GM12864 (cell line): Measurements from ENCODE around the gene TACR3.
"Not testable (repeated sequence)": the region's sequence is repeated elsewhere in the genome, so short reads cannot be mapped to it uniquely, and the experiment has no call there.

Experiments used
- DNase-seq: peaks from one replicate; pipeline ENCODE4 v3.0.0-alpha.2; 2011; ENCODE audit warnings: low read depth
- H3K4me3 ChIP-seq: 2 replicates; pipeline ENCODE4 v1.5.1; 2011; ENCODE audit warnings: mild to moderate bottlenecking, low read depth, low read length, control low read depth
- CTCF ChIP-seq: IDR thresholded peaks from 2 replicates; pipeline ENCODE4 v1.5.1; 2011; ENCODE audit warnings: low read depth, mild to moderate bottlenecking, moderate library complexity, low read length, control low read depth, inconsistent platforms; ENCODE audit errors: missing control alignments

The TACR3 gene

DNA sequence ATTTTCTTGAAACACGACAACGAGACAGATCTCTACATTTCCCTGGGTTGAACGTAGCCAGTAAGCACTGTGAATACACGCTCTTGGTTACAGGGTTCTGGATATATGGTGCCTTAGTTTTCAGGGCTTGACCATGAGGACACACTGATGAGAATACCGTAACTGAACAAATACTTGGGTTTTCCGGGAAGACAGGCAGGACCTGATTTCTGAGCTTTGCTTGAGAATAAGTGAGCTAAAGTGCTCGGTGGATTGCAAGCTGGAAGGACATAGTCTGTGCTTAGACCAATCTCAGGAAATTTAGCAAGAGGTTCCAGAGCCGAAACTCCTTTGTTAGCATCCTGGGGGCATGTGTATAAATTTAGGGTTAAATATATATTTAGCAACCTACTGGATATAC lies 876 bp upstream of the TACR3 start:
- no peak overlapping the region for H3K4me3 ChIP-seq
- no peak for DNase-seq
- no peak for TF ChIP-seq CTCF

- no peak overlapping the region for H3K4me3 ChIP-seq
- no peak for DNase-seq
- no peak for TF ChIP-seq CTCF
These were observed 518 bp downstream of the TACR3 start for GRCh38 chr4:103719105-103719829.

GRCh38 chr4:103692615-103693014 lies 27.2 kb downstream of the TACR3 start:
- no peak overlapping the region for H3K4me3 ChIP-seq
- TF ChIP-seq CTCF, result no peak
- DNase-seq, result no peak

DNA sequence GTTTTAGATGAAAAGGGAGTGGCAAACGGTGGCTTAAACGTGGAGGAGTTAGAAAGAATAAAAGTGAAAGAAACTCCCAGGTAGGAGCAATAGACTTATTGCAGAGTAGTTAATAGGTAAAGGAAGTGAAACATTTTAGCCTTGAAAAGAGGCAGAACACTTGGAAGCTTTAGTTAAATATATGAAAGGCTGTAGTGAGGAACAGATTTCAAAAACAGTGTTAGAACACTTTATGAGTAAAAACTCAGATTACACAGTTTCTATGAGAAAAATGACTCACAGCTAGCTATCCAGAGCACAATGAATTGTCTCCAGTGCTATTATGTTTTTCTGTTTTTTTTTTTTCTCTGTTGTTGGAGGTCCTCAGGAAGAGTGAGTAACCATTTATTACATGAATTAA lies 45.8 kb downstream of the TACR3 start:
- no peak overlapping the region for H3K4me3 ChIP-seq
- no peak for DNase-seq
- no peak for TF ChIP-seq CTCF

GRCh38 chr4:103666764-103667163 lies 53.0 kb downstream of the TACR3 start:
- not testable (repeated sequence) for H3K4me3 ChIP-seq, DNase-seq

DNA sequence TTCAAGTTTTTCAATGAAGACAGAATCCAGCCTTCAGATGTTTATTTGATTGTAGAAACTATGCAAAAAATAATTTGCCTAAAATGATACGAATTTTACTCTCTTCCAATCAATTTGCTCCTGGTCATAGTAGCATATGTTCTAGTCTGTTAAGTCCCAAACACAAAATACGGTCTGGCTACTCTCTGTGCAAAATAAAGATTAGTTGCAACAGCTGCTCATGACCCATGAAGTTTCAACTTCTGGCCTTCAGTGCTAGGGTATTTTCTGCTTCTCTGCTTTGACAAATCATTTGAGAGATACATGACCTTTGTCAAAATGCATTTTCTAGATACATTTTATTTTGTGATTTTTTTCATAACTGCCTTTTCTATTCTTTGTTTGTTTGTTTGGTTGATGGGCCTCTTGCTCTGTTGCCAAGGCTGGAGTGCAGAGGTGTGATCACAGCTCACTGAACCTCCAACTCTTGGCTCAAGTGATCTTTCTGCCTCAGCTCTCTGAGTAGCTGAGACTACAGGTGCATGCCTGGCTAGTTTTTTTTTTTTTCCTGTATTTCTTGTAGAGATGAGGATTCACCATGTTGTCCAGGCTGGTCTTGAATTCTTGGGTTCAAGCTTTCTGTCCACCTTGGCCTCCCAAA lies 55.2 kb downstream of the TACR3 start:
- no peak overlapping the region for H3K4me3 ChIP-seq
- no peak for TF ChIP-seq CTCF
- no peak for DNase-seq

- no peak for DNase-seq
- no peak overlapping the region for H3K4me3 ChIP-seq
- TF ChIP-seq CTCF, result no peak
These were observed 71.2 kb downstream of the TACR3 start for GRCh38 chr4:103648541-103648940.
